ENCODE data around the gene GINS3. TPM values are rescaled to one million over a fixed set of nuclear protein-coding genes. Genes with fewer than 3 reads are reported as not detected.
"Not testable (repeated sequence)": the region's sequence is repeated elsewhere in the genome, so short reads cannot be mapped to it uniquely, and the experiment has no call there.

The GINS3 gene
- total RNA-seq, 2 donors from 2014 or later = 0.77 to 0.86 TPM

DNA sequence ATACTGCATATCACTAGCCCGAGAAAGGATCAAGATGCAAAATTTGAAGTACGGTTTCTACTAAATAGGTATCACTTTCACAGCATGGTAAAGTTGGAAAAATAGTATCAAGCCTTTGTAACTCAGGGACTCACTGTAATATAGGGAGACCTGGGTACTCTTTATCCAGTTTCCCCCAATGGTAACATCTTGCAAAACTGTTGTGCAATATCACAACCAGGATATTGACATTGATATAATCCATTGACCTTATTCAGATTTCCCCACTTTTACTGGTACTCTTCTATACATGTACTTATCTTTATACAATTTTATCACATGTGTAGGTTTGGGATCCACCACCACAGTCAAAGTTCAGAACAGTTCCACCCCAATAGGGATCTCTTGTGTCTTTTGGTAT is 20.4 kb upstream of the GINS3 start:
- DNase-seq = no peak
- Mint-ChIP-seq H3K36me3 (ENCODE audit: low read depth) (peaks cover 2% of the 10 kb centered on the region), H3K27me3 (peaks cover 52% of the 10 kb centered on the region), H3K27ac (no peak overlapping the region), H3K4me3 (no peak overlapping the region), H3K4me1 (no peaks in the 10 kb centered on the region)
- ATAC-seq = no peak
- no peaks in the 10 kb centered on the region for H3K9me3 ChIP-seq (ENCODE audit: control insufficient read depth, low read length, poor library complexity, severe bottlenecking)

DNA sequence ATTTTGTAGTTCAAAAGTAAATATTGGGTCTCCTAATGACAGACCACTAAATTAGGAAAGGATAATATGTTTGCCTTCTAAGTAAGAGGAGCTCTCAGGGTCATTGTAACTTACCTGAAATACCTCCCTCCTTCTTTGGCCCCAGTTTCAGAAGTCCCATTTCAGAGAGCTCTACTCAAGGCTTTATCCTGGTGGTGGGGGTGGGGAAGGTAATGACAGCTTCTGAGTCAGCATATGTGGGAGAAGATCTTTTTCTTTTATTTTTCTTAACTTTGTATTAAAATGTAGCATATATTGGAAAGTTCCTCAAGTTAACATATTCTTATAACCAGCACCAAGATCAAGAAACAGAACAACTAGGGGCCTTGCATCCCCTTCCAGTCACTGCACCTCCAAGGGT is 16.9 kb upstream of the GINS3 start:
- no peaks in the 10 kb centered on the region for H3K36me3 Mint-ChIP-seq (ENCODE audit: low read depth)
- H3K27me3 Mint-ChIP-seq = peaks cover 53% of the 10 kb centered on the region
- peaks cover 4% of the 10 kb centered on the region for H3K4me1 Mint-ChIP-seq
- no peaks in the 10 kb centered on the region for H3K9me3 ChIP-seq (ENCODE audit: control insufficient read depth, low read length, poor library complexity, severe bottlenecking)
- no peak for DNase-seq
- no peak overlapping the region for H3K27ac Mint-ChIP-seq
- H3K4me3 Mint-ChIP-seq = no peak overlapping the region
- ATAC-seq = no peak

DNA sequence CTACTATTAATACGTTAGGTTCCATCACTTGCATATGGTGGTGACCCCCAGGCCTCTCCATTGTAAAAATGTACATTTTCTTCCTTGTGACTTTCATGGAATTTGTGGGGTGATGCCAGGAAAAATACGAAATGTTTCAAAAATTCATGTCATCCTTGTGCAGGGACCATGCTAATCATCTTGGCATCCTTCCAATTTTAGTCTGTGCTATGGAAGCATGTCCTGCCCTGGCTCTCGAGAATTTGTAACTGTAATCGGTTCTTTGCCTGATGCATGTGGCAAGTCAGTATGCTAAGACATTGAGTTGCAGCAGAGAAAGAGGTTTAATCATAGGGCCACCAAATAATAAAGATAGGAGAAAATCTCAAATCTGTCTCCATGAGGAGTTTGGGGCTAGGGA is 14.3 kb upstream of the GINS3 start:
- no peak overlapping the region for H3K4me3 Mint-ChIP-seq
- no peak overlapping the region for H3K27ac Mint-ChIP-seq
- no peaks in the 10 kb centered on the region for H3K36me3 Mint-ChIP-seq (ENCODE audit: low read depth)
- no peaks in the 10 kb centered on the region for H3K9me3 ChIP-seq (ENCODE audit: control insufficient read depth, low read length, poor library complexity, severe bottlenecking)
- DNase-seq (no peak), ATAC-seq (no peak)
- peaks cover 38% of the 10 kb centered on the region for H3K27me3 Mint-ChIP-seq
- peaks cover 4% of the 10 kb centered on the region for H3K4me1 Mint-ChIP-seq

DNA sequence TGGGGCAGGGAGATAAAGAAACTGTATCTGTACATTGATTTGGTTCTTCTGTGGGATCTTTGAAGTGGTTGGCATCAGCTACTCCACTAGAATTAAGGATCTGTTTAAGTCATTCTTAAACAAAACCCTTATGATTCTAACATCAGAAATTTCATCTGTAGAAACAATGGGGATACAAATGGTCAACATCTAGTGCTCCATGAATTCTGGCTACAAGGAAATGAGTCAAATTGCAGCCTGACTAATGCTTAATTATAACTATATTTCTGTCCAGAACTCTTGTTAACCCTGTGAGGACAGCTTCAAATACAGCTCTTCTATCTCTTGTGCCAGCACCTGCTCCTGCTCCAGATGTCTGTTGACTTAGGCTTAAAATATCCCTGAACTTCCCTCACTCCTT is 13.9 kb upstream of the GINS3 start:
- no peaks in the 10 kb centered on the region for H3K36me3 Mint-ChIP-seq (ENCODE audit: low read depth)
- no peak overlapping the region for H3K27ac Mint-ChIP-seq
- ATAC-seq (no peak), DNase-seq (no peak)
- H3K9me3 ChIP-seq (ENCODE audit: control insufficient read depth, low read length, poor library complexity, severe bottlenecking) = no peaks in the 10 kb centered on the region
- peaks cover 4% of the 10 kb centered on the region for H3K4me1 Mint-ChIP-seq
- no peak overlapping the region for H3K4me3 Mint-ChIP-seq
- H3K27me3 Mint-ChIP-seq = peaks cover 35% of the 10 kb centered on the region

DNA sequence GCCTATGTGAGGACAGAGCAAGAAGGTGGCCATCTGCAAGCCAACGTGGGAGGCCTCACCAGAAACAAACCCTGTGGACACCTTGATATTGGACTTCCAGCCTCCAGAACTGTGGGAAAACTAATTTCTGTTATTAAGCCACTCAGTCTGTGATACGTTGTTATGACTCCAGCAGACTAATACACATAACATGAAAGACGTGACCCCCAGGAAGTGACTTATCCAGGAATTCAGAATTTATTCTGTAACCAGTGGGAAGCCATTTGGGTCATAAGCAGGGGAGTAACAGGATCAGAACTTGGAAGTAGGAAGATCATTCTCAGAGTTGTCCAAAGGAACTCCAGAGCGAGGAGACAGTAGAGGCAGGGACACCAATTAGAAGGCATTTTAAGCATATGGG is 12.5 kb upstream of the GINS3 start:
- DNase-seq = no peak
- Mint-ChIP-seq H3K27me3 (peaks cover 39% of the 10 kb centered on the region), H3K36me3 (ENCODE audit: low read depth) (no peaks in the 10 kb centered on the region), H3K27ac (no peak overlapping the region), H3K4me3 (no peak overlapping the region), H3K4me1 (peaks cover 4% of the 10 kb centered on the region)
- no peaks in the 10 kb centered on the region for H3K9me3 ChIP-seq (ENCODE audit: control insufficient read depth, low read length, poor library complexity, severe bottlenecking)
- ATAC-seq = no peak

DNA sequence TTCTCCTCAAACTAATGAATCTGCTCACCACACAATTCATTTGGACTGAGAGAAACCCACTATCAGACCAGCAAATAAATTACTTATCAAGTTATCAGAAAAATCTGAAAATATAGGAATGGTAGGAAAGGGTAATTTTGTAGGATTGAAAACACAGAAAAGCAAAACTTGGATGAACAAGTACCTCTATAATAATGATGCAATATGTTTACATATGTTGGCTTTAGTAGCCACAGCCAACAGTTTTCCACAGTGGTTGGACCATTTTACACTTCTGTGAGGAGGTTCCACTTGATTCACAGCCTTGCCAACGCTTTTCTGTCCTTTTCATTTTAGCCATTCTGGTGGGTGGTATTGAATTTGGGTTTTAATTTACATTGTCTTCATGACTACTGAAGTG is 10.6 kb upstream of the GINS3 start:
- ATAC-seq (no peak), DNase-seq (no peak)
- Mint-ChIP-seq H3K4me1 (peaks cover 4% of the 10 kb centered on the region), H3K27me3 (peaks cover 44% of the 10 kb centered on the region), H3K4me3 (no peak overlapping the region), H3K27ac (peak overlapping the region; percentile 12), H3K36me3 (ENCODE audit: low read depth) (no peaks in the 10 kb centered on the region)
- H3K9me3 ChIP-seq (ENCODE audit: control insufficient read depth, low read length, poor library complexity, severe bottlenecking) = no peaks in the 10 kb centered on the region

DNA sequence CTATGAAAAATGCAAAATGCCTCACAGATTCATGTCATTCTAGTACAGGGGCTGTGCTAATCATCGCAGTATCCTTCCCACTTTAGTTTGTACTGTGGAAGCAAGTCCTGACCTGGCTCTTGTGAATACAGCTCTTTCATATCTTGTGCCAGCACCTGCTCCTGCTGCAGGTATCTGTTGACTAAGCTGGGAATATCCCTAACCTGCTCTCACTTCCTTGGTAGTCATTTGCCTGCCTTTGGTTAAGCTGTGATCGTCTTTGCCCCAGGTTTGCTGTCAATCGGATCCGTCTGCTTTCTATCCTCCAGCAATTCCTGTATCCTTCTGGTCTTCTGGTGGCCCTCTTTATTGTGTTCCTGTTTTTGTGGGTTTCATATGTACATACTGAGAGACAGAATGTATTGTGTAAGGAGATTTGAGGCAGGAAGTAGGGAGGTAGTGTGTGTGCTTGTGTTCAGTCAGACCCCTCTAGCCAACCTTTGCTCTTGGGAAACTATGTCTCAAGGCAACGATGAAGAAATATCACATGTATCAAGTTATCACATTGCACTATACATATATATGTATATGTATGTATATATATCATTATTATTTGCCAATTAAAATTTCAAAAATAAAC is 7.7 kb upstream of the GINS3 start:
- no peaks in the 10 kb centered on the region for H3K4me1 Mint-ChIP-seq
- no peak overlapping the region for H3K27ac Mint-ChIP-seq
- ATAC-seq (no peak), DNase-seq (no peak)
- H3K36me3 Mint-ChIP-seq (ENCODE audit: low read depth) = no peaks in the 10 kb centered on the region
- H3K9me3 ChIP-seq (ENCODE audit: control insufficient read depth, low read length, poor library complexity, severe bottlenecking) = no peaks in the 10 kb centered on the region
- peaks cover 29% of the 10 kb centered on the region for H3K27me3 Mint-ChIP-seq
- no peak overlapping the region for H3K4me3 Mint-ChIP-seq

DNA sequence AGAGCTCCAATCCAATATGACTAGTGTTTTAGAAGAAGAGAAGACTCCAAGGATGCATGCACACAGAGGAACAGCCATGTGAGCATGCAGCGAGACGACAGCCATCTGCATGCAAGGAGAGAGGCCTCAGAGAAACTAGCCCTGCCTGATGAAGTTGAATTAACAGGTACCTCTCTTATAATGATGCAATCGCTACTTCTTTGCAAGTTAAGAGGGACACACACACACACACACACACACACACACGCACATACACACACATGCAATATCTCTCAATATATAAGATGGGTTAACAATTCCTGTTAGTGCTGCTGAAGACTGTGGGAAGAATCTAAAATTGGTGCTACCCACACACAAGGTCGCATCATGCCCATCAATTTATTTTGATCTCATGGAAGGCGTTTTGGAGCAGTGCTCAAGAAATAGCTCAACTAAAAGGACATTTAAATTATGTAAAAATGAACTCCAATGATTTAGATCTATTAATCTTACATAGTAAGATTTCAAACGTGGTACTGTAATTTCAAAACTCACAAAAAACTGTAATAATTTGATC is 7.0 kb upstream of the GINS3 start:
- no peaks in the 10 kb centered on the region for H3K36me3 Mint-ChIP-seq (ENCODE audit: low read depth)
- H3K9me3 ChIP-seq (ENCODE audit: control insufficient read depth, low read length, poor library complexity, severe bottlenecking) = no peaks in the 10 kb centered on the region
- no peak for ATAC-seq
- DNase-seq = no peak
- H3K27me3 Mint-ChIP-seq = peaks cover 29% of the 10 kb centered on the region
- no peaks in the 10 kb centered on the region for H3K4me1 Mint-ChIP-seq
- H3K27ac Mint-ChIP-seq = no peak overlapping the region
- H3K4me3 Mint-ChIP-seq = no peak overlapping the region

DNA sequence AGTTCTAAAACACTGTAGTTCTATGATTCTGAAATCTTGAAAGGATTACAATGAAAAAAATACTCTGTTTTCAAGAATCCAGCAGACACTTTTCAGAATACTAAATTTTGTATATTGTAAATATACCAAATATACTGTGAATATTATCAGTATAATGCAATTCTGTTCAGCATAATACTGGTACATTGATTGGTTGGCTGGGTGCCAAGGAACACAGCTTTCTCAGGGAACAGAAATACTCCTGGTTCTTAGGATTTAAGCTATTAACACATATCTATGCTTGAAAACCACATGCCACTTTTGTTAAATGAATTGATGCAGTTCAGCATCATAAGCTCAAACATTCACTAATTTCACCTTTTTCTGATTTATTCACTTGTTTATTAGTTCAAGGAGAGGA is 2.5 kb upstream of the GINS3 start:
- peaks cover 3% of the 10 kb centered on the region for H3K36me3 Mint-ChIP-seq (ENCODE audit: low read depth)
- DNase-seq = no peak
- no peaks in the 10 kb centered on the region for H3K9me3 ChIP-seq (ENCODE audit: control insufficient read depth, low read length, poor library complexity, severe bottlenecking)
- no peak for ATAC-seq
- peaks cover 10% of the 10 kb centered on the region for H3K27me3 Mint-ChIP-seq
- peaks cover 5% of the 10 kb centered on the region for H3K4me1 Mint-ChIP-seq
- no peak overlapping the region for H3K27ac Mint-ChIP-seq
- H3K4me3 Mint-ChIP-seq = no peak overlapping the region

DNA sequence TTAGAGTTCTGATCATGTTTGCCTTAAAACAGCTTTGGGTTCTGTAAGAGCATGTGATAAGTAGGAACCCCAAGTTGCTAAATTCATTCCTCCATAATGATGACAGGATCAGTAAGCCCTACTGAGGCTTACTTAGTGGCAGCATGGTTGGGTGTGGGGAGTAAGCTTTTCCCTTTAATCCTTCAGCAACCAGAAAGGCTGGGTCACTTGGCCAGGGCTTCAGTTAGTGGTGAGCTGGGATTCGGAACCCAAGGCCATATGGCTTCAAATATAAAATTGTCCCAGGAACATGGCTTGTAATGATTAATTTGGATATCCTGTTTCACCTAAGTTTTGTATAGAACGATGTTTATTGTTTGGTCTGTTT is 850 bp downstream of the GINS3 start:
- DNase-seq = no peak
- Mint-ChIP-seq H3K4me3 (peak overlapping the region; percentile 98), H3K36me3 (ENCODE audit: low read depth) (peaks cover 3% of the 10 kb centered on the region), H3K27ac (peak overlapping the region; percentile 93), H3K27me3 (no peaks in the 10 kb centered on the region), H3K4me1 (peaks cover 5% of the 10 kb centered on the region)
- ATAC-seq = no peak
- H3K9me3 ChIP-seq (ENCODE audit: control insufficient read depth, low read length, poor library complexity, severe bottlenecking) = no peaks in the 10 kb centered on the region

DNA sequence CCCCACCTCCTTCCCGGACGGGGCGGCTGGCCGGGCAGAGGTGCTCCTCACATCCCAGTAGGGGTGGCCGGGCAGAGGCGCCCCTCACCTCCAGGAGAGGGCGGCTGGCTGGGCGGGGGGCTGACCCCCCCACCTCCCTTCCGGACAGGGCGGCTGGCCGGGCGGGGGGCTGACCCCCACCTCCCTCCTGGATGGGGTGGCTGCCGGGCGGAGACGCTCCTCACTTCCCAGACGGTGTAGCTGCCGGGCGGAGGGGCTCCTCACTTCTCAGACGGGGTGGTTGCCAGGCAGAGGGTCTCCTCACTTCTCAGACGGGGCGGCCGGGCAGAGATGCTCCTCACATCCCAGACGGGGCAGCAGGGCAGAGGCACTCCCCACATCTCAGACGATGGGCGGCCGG is 4.6 kb downstream of the GINS3 start:
- not testable (repeated sequence) for H3K27me3 Mint-ChIP-seq; H3K4me3 Mint-ChIP-seq; H3K36me3 Mint-ChIP-seq (ENCODE audit: low read depth); H3K4me1 Mint-ChIP-seq; DNase-seq; H3K27ac Mint-ChIP-seq; H3K9me3 ChIP-seq (ENCODE audit: control insufficient read depth, low read length, poor library complexity, severe bottlenecking); ATAC-seq

DNA sequence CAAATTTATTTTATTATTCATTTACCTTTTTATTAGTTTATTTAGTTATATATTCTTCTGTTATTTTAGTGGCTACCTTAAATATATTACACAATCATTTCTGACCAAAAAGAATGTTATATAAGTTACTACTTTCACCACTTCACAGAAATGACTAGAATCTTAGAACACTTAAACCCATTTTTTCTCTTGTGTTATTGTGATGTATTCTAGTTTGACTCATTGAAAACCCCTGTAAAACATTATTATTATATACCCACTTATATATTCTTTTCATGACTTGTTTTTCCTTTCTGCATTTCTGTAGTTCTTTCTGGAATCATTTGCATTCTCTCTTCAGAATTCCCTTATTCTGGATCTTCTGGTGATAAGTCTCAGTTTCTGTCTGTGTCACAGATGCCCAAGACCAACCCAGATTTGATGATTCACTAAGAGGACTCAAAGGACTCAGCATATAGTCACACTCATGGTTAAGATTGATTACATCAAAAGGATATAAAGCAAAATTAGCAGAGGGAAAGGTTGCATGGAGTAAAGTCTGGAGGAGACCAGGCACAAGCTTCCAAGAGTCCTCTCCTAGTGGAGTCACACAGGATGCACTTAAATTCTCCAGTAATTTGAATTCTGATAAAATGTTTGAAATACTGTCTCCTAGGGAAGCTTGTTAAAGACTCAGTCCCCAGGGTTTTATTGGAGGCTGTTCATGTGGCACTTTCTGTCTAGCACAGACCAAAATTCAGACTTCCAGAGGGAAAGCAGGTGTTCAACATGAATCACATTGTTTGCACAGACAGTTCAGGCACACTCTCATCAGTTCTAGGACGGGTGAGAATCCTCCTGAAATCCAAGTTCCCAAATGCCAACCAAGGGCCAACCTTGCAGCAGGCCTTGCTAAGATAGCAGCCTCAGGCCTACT is 7.7 kb downstream of the GINS3 start:
- Mint-ChIP-seq H3K27me3 (no peaks in the 10 kb centered on the region), H3K27ac (peak overlapping the region; percentile 11), H3K4me3 (no peak overlapping the region), H3K4me1 (no peaks in the 10 kb centered on the region), H3K36me3 (ENCODE audit: low read depth) (peaks cover 4% of the 10 kb centered on the region)
- DNase-seq (no peak), ATAC-seq (no peak)
- no peaks in the 10 kb centered on the region for H3K9me3 ChIP-seq (ENCODE audit: control insufficient read depth, low read length, poor library complexity, severe bottlenecking)

DNA sequence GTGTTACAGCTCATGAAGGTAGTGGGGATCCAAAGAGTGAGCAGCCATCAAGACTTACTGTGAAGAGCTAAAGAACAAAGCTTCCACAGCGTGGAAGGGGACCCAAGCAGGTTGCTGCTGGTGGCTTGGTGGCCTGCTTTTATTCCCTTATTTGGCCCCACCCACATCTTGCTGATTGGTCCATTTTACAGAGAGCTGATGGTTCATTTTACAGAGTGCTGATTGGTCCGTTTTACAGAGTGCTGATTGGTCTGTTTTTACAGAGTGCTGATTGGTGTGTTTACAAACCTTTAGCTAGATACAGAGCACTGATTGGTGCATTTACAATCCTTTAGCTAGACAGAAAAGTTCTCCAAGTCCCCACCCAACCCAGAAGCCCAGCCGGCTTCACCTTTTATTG is 9.0 kb downstream of the GINS3 start:
- H3K4me1 Mint-ChIP-seq; H3K27ac Mint-ChIP-seq; H3K27me3 Mint-ChIP-seq; H3K36me3 Mint-ChIP-seq (ENCODE audit: low read depth); ATAC-seq; H3K4me3 Mint-ChIP-seq; H3K9me3 ChIP-seq (ENCODE audit: control insufficient read depth, low read length, poor library complexity, severe bottlenecking); DNase-seq: not testable (repeated sequence)

DNA sequence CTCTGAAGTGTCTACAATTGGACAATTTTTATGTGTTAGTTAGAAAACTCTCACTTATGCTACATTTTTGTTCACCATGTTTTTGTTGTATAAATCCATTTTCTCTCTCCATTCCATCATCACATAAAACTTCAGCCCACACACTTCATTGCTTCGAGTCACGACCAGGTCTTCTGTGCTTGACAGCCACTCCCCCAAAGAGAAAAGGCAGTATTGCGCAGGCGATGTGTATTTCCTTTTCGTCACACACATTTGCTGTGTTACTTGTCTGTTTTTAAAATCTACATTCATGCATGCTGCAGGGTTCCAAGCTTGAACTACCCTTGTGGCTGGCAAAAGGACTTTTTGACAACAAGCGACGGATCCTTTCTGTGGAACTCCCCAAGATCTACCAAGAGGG is 10.5 kb downstream of the GINS3 start:
- Mint-ChIP-seq H3K27me3 (no peaks in the 10 kb centered on the region), H3K4me1 (peaks cover 4% of the 10 kb centered on the region), H3K4me3 (no peak overlapping the region), H3K27ac (no peak overlapping the region), H3K36me3 (ENCODE audit: low read depth) (peaks cover 6% of the 10 kb centered on the region)
- H3K9me3 ChIP-seq (ENCODE audit: control insufficient read depth, low read length, poor library complexity, severe bottlenecking) = no peaks in the 10 kb centered on the region
- ATAC-seq = no peak
- DNase-seq = no peak
